Measurements from ENCODE around the gene NPC1L1.

Gene NPC1L1, protein sequence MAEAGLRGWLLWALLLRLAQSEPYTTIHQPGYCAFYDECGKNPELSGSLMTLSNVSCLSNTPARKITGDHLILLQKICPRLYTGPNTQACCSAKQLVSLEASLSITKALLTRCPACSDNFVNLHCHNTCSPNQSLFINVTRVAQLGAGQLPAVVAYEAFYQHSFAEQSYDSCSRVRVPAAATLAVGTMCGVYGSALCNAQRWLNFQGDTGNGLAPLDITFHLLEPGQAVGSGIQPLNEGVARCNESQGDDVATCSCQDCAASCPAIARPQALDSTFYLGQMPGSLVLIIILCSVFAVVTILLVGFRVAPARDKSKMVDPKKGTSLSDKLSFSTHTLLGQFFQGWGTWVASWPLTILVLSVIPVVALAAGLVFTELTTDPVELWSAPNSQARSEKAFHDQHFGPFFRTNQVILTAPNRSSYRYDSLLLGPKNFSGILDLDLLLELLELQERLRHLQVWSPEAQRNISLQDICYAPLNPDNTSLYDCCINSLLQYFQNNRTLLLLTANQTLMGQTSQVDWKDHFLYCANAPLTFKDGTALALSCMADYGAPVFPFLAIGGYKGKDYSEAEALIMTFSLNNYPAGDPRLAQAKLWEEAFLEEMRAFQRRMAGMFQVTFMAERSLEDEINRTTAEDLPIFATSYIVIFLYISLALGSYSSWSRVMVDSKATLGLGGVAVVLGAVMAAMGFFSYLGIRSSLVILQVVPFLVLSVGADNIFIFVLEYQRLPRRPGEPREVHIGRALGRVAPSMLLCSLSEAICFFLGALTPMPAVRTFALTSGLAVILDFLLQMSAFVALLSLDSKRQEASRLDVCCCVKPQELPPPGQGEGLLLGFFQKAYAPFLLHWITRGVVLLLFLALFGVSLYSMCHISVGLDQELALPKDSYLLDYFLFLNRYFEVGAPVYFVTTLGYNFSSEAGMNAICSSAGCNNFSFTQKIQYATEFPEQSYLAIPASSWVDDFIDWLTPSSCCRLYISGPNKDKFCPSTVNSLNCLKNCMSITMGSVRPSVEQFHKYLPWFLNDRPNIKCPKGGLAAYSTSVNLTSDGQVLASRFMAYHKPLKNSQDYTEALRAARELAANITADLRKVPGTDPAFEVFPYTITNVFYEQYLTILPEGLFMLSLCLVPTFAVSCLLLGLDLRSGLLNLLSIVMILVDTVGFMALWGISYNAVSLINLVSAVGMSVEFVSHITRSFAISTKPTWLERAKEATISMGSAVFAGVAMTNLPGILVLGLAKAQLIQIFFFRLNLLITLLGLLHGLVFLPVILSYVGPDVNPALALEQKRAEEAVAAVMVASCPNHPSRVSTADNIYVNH (N-terminal part only)

DNA sequence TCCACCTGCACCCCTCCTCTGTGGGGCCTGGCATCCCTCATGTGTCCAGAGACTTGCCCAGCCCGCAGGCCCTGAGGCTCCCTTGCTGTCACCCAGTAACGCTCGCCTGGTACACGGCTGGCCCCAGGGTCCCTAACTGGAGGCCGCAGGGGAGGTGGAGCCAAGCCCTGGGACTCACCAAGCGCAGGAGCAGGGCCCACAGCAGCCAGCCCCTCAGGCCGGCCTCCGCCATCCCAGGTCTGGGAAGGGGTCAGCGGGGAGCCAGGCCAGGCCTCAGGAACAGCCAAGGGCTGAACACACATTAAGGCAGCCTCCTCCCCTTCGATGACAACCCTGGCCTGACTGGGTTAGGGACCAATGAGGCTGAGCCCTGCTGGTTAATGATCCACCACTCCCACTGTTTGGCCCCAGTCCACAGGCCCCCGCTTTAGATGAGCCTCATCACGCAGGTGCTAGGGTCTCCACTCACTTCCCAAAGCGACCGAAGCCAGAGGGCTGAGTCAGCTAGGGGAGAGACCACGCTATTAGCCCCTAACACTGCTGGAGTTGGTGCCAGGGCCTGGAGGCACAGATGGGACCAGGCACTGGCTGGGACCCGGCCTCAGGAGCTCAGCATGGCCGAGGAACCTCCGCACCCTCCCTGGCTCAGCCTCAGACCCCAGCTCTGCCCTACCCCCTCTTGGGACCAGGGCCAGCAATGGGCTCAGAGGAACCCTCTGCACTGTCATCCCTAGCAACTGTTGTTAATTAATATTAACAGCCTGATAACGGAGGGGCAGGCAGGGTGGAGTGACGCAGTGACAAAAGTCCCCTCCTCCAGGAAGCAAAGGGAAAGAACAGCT is at the start of gene NPC1L1:
TSS of gene NPC1L1 (minus strand) at position 303 of the 842 bp plus-strand sequence. CDS start at position 232, 71 bp downstream.
- in situ Hi-C loops (cut with MboI; ENCODE audit: low sequenced_read_pairs): no loop called here

DNA sequence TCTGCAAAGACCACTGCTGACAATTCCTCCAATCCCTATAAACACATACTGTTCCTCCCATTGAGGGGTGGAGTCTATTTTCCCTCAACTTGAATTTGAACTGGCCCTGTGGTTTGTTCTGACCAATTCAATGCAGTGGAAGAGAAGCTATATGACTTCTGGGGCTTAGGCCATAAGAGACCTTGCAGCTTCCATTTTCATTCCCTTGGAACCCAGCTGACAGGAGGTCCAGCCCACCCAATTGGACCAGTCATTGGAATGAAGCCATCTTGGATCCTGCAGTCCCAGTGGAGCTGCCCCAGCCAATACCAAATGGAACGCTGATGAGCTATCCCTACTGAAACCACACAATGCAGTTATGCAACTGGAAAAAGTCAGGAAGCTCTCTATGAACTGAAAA is 49.8 kb upstream of the NPC1L1 start:
- in situ Hi-C loops (cut with MboI; ENCODE audit: low sequenced_read_pairs): loop anchor here (5.0 to 10.0 kb wide), 2 partner anchors 331 to 544 kb away; no protein-coding TSS in a partner anchor

DNA sequence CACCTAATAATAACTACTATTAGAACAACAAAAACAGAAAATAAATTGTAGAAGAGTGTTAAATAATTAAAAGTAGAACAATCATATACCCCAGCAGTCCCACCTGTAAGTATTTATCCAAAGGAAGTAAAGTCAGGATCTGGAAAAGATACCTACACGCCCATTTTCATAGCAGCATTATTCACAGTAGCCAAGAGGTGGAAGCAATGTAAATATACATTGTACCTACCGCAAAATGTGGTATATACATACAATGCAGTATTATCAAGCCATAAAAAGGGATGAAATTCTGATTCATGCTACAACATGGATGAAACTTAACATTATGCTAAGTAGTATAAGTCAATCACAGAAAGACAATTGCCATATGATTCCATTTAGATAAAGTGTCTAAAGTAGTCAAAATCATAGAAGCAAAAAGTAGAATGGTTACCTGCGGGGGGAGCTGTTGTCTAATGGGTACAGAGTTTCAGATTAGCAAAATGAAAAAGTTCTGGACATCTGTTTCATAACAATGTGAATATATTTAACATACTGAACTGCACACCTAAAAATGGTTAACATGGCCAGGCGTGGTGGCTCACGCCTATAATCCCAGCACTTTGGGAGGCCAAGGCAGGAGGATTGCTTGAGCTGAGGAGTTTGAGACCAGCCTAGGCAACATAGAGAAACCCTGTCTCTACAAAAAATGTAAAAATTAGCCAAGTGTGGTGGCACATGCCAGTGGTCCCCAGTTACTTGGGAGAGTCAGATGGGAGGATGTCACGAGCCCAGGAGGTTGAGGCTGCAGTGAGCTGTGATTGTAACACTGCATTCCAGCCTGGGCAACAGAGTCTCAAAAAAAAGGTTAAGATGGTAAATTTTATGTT is 46.9 kb upstream of the NPC1L1 start:
- in situ Hi-C loops (cut with MboI; ENCODE audit: low sequenced_read_pairs): no loop called here

DNA sequence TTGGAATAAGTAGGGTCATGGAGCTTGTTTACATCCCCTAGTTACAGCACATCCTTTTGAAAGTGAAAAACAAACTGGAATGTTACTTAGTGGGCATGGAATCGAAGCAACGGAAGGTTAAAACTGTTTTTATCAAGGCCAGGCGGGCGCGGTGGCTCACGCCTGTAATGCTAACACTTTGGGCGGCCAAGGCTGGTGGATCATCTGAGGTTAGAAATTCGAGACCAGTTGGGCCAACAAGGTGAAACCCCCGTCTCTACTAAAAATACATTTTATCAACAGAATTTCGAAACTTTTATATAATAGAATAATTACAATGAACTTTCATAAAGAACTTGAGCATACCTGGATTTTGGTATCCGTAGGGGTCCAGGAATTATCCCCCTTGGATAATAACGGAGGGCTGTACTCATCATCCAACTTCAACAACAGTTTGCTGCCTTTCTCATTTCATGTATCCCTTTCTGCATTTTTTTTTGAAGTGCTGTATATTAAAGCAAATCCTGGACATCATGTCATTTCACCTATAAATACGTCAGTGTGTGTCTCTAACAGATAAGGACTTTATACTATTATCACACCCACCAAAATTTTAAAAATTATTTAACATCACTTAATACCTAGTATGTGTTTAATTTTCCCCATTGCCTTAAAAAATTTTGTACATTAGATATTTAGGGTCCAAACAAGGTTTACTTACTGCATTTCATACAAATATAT is 42.2 kb upstream of the NPC1L1 start:
- in situ Hi-C loops (cut with MboI; ENCODE audit: low sequenced_read_pairs): no loop called here

DNA sequence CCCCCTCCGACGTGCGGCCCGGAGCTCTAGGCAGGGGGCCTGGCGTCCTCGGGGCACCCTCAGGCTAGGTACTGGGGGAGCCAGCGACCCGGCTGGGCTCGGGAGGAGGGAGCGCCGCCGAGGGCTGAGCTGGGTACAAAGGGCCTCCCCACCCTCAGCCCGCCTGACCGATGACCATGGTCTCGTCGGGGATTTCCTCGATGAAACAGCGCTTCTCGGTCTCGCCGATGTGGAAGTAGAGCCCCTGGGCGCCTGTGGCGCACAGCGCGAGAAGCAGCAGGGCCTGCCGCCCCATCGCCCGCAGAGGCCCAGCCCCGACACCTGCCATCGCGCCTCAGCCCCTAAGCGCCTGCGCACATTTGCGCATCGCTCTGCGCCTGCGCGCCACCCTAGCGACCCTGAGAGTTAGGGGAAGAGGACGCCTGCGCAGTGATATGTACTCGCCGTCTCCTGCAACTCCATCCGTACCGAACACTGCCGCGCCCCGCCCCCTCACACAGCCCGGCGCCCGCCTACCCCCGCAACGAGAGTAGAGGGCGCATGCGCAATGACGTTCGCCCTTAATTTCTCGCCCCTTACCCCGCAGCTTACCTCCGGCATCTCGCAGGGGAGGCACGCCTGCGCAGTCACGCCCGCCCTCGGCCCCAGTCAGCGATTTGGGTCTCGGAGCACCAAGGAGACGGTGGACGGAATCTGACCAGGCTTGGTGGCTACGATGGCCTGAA is 40.9 kb upstream of the NPC1L1 start, which contains the start of gene TMED4:
TSS of gene TMED4 (minus strand) at position 353 of the 725 bp plus-strand sequence. CDS start at position 328, 25 bp downstream.
- in situ Hi-C loops (cut with MboI; ENCODE audit: low sequenced_read_pairs): no loop called here

DNA sequence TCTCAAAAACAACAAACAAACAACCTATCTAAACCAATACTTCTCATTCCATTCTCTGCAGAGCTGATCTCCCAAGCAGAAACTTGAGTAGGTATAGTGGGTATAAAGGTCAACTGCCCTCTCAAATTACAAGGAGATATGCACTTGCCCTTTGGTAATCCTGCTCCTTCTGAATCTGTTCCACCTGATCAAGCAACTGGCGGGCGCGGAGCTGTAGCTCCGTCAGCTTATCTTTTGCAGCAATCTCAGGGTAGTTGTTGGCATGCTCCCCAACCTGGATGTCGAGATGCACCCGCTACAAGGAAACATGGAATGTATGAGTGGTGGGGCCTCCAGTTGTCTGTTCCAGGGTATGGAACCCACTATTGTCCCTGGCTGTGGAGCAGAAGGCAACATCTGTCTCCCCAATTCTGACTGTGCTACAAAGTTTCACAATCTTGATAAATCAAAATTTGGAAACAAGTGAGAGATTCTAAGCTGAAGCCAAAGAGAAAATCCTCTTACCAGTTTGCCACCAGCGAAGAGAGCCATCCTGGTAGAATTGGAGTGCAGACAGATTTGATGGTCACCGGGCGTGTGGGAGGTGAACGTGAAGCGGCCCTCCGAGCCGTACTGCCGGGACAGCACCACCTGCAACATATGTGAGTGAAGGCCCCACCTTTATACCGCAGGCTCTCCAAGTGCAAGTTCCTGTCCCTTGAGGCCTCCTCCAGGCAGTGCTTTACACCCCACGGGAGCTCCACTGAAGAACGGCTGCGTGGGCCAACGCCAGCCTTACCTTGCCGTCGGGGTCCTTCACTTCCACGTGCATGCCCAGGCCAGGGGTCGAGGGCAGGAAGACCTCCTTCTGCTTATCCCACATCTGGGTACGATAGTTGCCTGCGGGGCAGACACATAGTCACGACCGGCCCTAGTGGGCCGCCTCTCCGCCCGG is 40.1 kb upstream of the NPC1L1 start:
- in situ Hi-C loops (cut with MboI; ENCODE audit: low sequenced_read_pairs): no loop called here

DNA sequence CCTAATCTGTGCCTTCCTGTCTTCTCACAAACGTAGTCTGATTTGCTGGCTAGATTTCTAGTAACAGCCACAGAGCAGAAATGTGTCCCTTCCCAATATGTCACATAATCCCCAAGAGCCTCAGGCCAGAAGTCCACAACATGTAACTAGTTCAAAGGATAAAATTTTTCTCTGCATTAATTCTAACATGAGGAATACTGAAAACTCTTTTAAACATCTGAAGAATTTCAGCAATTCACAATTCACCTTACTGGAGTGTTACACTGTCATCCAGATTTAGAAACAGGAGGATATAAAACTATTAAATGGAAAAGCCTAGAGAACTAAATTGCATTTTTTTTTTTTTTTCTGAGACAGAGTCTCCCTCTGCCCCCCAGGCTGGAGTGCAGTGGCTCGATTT is 35.1 kb upstream of the NPC1L1 start:
- in situ Hi-C loops (cut with MboI; ENCODE audit: low sequenced_read_pairs): no loop called here

DNA sequence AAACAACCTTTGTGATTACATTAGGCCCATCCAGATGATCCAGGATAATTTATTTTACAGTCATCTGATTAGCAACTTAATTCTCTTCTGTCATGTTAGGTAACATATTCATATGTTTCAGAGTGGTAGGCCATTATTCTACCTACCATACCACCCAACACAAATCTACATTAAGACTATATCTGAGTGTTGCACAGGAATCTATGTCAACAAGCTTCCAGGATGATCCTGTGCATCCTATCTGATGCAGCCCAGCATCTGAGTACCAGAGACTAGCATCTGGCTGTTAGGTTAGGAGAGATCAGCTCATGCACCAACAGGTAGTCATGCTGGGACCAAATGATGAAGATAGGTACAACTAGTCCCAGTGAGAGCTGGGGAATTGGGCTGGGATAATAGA is 33.9 kb upstream of the NPC1L1 start:
- in situ Hi-C loops (cut with MboI; ENCODE audit: low sequenced_read_pairs): no loop called here

DNA sequence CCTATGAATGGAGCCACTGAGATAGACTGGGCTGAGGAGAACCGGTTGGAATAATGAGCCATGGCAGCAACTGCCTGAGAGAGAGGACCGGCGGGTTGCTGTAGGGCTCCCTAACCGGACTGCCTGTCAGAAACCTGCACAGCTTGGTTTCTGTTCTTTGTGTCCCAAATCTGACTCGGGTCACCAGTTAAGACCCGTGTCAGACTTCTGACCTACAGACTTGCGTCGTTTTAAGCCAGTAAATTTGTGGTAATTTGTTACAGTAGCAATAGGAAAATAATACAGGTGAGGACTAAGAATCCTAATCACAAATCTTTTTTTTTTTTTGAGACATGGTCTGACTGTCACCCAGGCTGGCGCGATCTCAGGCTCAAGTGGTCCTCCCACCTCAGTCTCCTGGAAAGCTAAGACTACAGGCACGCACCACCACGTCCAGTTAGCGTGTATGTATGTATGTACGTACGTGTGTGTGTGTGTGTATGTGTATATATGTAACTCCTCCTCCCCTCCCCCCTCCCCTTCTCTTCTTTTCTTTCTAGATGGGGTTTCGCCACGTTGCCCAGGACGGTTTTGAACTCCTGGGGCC is 33.2 kb upstream of the NPC1L1 start:
- in situ Hi-C loops (cut with MboI; ENCODE audit: low sequenced_read_pairs): no loop called here

DNA sequence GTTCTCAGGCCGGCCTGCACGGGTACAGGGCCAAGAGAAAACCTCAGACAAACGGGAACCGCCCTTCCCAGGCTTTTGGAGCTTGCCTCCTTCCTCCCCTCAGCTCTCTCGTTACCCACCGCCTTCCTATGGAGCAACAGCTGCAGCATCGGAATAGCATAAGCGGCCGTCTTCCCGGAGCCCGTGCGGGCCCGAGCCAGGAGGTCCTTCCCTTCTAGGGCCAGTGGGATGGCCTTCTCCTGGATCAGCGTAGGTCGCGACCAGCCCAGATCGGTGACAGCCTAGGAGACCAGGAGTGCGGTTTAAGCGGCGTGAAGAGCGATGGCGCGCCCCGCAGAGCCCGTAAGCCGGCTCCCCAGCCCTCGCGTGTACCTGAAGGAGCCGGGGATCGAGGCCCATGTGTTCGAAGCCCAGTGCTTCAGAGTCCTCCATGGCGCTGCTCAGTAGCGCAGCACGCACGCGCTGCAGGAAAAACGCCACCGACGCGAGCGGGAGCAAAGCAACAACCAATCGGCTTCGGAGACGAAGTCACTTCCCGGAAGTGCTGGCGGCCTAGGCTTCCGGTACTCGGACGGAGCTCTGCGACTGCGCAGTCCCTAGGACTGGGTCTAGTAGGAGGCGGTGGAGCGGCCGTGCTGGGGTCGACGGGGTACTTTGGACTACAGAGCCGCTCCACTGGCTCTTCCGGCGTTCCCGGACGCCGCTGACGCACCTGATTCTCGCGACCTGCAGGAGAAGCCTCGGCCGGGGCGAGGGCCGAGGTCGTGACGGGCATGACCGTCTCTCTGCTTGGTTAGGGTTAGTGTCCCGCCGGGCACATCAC is 32.5 kb upstream of the NPC1L1 start, which contains the start of gene DDX56:
TSS of gene DDX56 (minus strand) at position 445 of the 823 bp plus-strand sequence. CDS start at position 432, 13 bp downstream.
- in situ Hi-C loops (cut with MboI; ENCODE audit: low sequenced_read_pairs): no loop called here

DNA sequence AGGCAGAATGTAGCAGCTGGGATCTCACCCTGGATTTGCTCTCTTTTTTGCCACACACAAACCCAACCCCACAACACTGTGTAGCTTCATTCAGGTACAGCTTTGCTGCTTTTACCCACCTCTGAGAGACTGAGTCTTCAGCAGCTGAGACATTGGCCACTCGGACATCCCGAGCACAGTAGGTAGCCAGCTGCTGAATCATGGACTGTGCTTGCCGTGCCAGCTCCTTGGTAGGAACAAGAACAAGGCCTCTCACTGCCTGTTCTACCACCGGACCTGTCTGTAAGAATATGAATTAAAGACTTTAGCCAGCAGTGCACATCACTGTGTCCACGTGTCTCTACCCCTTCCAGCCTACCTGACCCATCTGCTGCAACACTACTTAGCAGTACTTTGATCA is 31.6 kb upstream of the NPC1L1 start:
- in situ Hi-C loops (cut with MboI; ENCODE audit: low sequenced_read_pairs): no loop called here

DNA sequence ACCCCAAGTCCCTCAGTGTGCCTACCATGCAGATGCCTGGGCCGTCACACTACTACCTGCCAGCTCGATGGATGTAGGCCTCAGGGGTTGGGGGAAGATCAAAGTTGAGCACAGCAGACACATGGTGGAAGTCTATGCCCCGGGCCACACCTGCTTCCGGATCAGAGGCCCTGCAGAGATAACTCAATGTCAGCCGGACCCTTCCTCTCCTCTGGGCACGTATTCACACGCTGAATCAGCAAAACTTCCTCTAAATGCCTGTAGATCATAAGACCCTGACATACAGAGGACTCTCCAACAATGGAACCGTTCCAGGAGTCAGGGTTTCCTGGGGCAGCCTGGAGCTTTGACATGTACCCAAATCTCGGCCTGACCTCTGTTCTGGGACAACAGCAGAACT is 28.8 kb upstream of the NPC1L1 start:
- in situ Hi-C loops (cut with MboI; ENCODE audit: low sequenced_read_pairs): no loop called here

DNA sequence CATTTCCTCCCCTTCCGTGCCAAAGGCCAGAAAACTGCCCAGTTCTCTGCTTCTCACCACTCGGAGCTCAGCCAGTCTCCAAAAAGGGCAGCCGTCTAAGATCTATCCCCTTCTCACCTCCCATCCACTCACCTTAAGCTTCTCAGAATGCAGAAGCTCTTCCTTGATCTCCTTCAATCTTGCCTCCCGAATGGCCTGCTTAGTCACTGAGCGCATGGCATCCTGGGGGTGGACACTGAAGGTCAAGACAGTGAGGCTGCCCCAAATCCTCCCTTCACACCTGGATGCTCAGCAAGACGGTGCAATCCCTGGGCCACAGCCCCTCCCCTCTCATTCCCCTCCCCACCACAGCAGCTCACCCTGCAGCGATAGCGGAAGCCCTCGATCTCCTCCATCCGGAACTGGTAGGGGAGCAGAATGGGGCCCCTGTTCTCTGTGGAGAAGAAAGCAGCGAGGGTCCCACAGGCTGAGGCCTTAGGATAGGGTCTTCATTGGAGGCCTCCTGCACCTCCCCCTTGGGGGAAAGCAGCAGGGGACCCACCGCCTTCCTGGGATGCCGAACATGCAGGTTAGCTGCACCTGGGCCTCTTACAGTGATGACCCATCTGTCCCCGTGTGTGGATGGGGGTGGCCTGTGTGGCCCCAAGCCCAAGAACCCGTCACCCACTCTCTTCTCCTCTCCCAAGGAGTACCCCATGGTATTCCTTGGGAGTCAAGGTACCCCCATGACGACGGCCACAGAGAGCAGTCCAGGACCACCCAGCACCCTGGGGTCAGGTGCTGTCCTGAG is 27.8 kb upstream of the NPC1L1 start:
- in situ Hi-C loops (cut with MboI; ENCODE audit: low sequenced_read_pairs): no loop called here

DNA sequence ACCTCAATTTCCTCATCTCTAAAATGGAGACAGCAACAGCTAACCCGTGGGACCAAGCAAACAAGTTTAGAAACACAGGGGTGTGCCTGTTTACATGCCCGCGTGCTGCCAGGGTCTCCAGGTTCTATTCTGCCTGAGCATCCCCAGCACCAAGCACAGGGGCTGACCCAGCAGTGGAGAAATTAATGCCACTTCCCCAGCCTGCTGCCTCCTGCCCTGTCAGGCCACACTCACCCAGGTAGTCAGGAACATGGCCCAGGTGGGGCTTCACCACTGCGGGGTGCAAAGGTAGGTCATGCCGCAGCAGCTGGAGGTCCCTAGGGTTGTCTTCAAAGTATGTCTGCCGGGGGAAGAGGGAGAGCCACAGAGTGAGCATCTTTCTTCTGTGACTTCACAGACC is 26.8 kb upstream of the NPC1L1 start:
- in situ Hi-C loops (cut with MboI; ENCODE audit: low sequenced_read_pairs): no loop called here
